Stimulated activated CD4-positive, alpha-beta T cell treated with anti-CD3 and anti-CD28 coated beads, Interleukin-15, amount 100 ng/mL, for 24 hours (primary cell): ENCODE data around the gene TXNRD1.
"Not testable (repeated sequence)": the region's sequence is repeated elsewhere in the genome, so short reads cannot be mapped to it uniquely, and the experiment has no call there.

Experiments
- DNase-seq: peaks from one replicate; pipeline ENCODE4 v3.0.0-alpha.2; 2020

Gene TXNRD1

GRCh38 chr12:104306943-104307654 is 91.5 kb downstream of the TXNRD1 start:
- DNase-seq = no peak

- no peak for DNase-seq
Observed at GRCh38 chr12:104307655-104308000, 92.0 kb downstream of the TXNRD1 start.

- no peak for DNase-seq
Observed at GRCh38 chr12:104309446-104309993, 93.9 kb downstream of the TXNRD1 start.

GRCh38 chr12:104310751-104311633 is 95.4 kb downstream of the TXNRD1 start:
- DNase-seq = no peak

- DNase-seq = no peak
Observed at GRCh38 chr12:104312202-104312601, 96.6 kb downstream of the TXNRD1 start.

- no peak for DNase-seq
Observed at GRCh38 chr12:104312654-104313053, 97.1 kb downstream of the TXNRD1 start.

GRCh38 chr12:104313568-104314241 is 98.1 kb downstream of the TXNRD1 start:
- no peak for DNase-seq

- DNase-seq = no peak
Observed at GRCh38 chr12:104314242-104314614, 98.6 kb downstream of the TXNRD1 start.

GRCh38 chr12:104315326-104316224 is 100.0 kb downstream of the TXNRD1 start:
- DNase-seq = no peak

- no peak for DNase-seq
Observed at GRCh38 chr12:104316936-104317335, 101.4 kb downstream of the TXNRD1 start.

GRCh38 chr12:104317538-104318210 is 102.1 kb downstream of the TXNRD1 start:
- DNase-seq = no peak

- no peak for DNase-seq
Observed at GRCh38 chr12:104319028-104319427, 103.4 kb downstream of the TXNRD1 start.

- no peak for DNase-seq
Observed at GRCh38 chr12:104319918-104320626, 104.5 kb downstream of the TXNRD1 start.

- no peak for DNase-seq
Observed at GRCh38 chr12:104320627-104321024, 105.0 kb downstream of the TXNRD1 start.

- no peak for DNase-seq
Observed at GRCh38 chr12:104321949-104322348, 106.4 kb downstream of the TXNRD1 start.

- DNase-seq = not testable (repeated sequence)
Observed at GRCh38 chr12:104322533-104322932, 107.0 kb downstream of the TXNRD1 start.

- no peak for DNase-seq
Observed at GRCh38 chr12:104323899-104324298, 108.3 kb downstream of the TXNRD1 start.

GRCh38 chr12:104328278-104328677 is 112.7 kb downstream of the TXNRD1 start:
- DNase-seq = not testable (repeated sequence)

GRCh38 chr12:104328790-104329189 is 113.2 kb downstream of the TXNRD1 start:
- DNase-seq = no peak

GRCh38 chr12:104329707-104330532 is 114.3 kb downstream of the TXNRD1 start:
- no peak for DNase-seq
